Fibroblast of skin of scalp (primary cell): ENCODE results near the gene GNG3. TPM values are rescaled to one million over a fixed set of nuclear protein-coding genes. Genes with fewer than 3 reads are reported as not detected.
"Not testable (repeated sequence)": the region's sequence is repeated elsewhere in the genome, so short reads cannot be mapped to it uniquely, and the experiment has no call there.

Source experiments
- DNase-seq: peaks from one replicate; pipeline ENCODE4 v3.0.0-alpha.2; 2013
- polyA plus RNA-seq, 2 experiments: library from polyadenylated mRNA; unstranded; fragments of 120-200 nt; gene quantifications; one replicate each; pipeline ENCODE4 v1.2.1, GENCODE V29; 2013; ENCODE audit not compliant: insufficient read length in 2 of 2

The GNG3 gene
- 0.26 TPM for polyA plus RNA-seq (2013, experiment 1 of 2; ENCODE audit: insufficient read length)
- 1.7 TPM for polyA plus RNA-seq (2013, experiment 2 of 2; ENCODE audit: insufficient read length)

DNA sequence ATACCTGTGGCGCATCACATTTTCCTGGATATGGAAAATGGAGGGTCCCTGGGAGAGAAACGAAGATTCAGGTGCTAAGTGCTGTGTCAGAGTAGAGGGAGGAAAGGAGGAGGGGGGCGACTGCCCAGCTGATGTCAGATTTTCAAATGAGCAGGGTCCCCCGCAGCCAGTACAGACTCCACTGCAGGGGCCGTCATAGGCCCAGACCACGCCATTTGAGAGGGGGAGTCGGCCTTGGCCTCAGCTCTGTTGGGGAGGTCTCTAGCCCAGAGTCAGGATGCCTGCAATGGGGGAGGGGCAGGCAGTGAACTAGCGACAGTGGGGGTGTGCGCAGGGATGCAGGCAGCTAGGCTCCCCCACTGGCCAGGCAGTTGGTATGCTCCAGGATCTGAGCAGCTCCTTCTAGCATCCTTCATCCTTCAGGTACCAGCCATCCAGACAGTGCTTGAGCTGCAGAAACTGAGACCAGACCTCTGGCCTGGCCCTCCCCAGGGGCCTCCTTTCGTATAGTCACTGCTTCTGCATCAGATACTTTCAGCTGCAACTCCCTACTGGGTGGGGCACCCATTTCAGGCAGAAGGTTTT lies at the start of gene GNG3, which contains the start of gene BSCL2:
Gene GNG3 (plus strand): TSS at position 400 of the 585 bp plus-strand sequence. CDS start 620 bp downstream, outside the sequence.
Gene BSCL2 (minus strand): TSS at position 148 of the 585 bp plus-strand sequence. CDS start 229 bp downstream, outside the sequence.
- no peak for DNase-seq

DNA sequence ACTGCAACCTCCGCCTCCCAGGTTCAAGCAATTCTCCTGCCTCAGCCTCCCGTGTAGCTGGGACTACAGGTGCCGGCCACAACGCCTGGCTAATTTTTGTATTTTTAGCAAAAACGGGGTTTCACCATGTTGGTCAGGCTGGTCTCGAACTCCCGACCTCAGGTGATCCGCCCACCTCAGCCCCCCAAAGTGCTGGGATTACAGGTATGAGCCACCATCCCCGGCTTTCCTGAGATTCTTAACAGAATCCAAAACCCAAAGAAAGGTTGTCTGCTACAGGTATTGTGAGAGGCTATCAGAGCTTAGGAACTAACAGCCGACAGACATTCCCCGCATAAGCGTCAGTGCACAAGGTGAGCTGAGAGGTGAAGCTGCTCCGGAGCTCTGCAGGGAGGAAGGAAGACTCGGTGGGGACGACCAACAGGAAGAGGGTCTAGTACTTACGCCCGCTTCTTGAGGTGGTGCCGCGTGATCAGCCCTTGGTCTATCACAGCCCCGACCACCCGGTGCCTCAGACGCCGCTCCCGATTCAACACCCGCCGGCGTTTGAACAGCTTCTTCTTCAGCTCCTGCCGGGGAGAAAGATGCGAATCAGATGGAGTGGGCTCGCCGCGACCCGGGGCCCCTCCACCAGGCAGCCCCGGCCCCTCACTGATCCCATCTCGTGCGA lies 42.9 kb upstream of the GNG3 start:
- DNase-seq: no peak

DNA sequence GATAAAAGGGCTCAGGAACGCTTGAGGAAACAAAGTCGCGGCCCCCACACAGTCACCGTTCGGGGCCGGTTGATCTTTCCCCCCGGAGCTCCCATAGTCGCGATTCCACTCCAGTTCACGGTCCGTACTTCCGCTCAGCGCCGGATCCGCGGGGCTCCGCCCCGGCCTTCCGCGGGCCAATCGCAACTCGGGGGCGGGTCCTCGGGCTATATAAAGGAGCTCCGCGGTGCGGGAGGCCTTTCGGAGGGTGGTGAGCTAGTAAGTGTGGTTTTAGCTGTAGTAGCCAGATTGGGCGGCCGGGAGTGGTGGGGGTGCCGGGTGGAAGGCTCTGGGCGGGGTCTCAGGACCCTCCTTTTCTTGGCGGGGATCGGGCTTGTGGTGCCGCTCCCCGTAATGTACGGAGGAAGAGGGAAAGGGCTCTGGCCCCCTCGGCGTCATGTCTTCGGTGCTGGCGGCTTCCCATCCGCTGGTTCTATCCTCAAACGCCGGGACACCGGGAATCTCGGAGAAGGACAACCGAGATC lies 42.3 kb upstream of the GNG3 start, which contains the start of the genes C11orf98 and CSKMT:
Gene C11orf98 (minus strand): TSS at position 136 of the 524 bp plus-strand sequence. CDS start 41 bp downstream, at position 95.
Gene CSKMT (plus strand): TSS at position 238 of the 524 bp plus-strand sequence. CDS start 568 bp downstream, outside the sequence.
- peak; percentile 95 for DNase-seq

DNA sequence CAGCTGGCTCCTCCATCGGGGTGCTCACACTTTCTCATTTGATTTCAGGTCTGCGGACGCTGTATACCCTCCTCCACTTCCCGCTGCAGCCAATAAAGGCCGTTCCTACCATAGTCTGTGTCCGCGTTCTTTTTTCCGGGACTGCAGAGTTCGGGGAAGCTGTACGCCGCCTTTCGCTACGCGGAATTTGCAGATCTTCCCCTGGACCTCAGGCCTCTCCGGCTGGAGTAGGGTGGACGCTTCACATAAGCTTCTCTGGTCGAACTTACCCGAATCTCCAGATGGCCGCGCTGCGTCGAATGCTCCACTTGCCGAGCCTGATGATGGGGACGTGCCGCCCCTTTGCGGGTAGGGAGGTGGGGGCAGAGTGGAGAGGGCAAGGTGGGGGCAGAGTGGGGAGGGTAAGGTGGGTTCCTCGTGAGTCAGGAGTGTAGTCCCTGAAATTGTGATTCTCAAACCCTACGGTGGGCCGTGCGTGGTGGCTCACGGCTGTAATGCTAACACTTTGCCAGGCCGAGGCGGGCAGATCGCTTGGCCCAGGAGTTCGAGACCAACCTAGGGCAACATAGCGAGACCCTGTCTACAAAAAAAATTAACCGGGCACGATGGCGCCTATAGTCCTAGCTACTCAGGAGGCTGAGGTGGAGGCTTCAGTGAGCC lies 41.7 kb upstream of the GNG3 start:
- peak; percentile 39 for DNase-seq

DNA sequence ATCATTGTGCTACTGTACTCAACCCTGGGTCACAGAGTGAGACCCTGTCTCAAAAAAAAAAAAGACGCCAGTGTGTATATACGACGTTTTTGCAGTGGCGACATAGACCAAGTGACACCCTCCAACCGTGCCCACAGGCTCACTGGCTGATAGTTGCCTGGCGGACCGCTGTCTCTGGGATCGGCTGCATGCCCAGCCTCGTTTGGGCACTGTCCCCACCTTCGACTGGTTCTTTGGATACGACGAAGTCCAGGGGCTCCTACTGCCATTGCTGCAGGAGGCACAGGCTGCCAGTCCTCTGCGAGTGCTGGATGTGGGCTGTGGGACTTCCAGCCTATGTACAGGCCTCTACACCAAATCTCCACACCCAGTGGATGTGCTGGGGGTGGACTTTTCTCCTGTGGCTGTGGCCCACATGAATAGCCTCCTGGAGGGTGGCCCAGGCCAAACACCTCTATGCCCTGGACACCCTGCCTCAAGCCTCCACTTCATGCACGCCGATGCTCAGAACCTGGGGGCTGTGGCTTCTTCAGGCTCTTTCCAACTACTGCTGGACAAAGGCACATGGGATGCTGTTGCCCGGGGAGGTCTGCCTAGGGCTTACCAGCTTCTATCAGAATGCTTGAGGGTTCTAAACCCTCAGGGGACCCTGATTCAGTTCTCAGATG lies 41.1 kb upstream of the GNG3 start:
- no peak for DNase-seq

DNA sequence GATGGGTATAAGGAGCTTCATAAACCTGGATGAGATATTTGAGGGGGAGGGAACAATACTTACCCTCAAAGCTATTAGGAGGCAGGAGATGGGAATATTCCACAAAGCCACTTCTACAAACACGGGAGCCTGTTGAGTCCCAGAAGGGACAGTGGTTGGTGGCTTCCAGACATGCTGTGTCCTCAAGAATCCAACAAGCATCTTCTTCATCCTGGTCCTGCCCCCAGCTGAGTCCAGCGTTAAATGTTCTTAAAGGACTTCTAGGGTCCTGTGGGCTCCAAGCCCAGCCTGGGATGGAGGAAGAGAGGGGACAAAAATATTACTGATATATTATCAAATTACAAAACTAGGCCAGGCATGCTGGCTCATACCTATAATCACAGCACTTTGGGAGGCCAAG lies 40.0 kb upstream of the GNG3 start:
- DNase-seq: no peak

DNA sequence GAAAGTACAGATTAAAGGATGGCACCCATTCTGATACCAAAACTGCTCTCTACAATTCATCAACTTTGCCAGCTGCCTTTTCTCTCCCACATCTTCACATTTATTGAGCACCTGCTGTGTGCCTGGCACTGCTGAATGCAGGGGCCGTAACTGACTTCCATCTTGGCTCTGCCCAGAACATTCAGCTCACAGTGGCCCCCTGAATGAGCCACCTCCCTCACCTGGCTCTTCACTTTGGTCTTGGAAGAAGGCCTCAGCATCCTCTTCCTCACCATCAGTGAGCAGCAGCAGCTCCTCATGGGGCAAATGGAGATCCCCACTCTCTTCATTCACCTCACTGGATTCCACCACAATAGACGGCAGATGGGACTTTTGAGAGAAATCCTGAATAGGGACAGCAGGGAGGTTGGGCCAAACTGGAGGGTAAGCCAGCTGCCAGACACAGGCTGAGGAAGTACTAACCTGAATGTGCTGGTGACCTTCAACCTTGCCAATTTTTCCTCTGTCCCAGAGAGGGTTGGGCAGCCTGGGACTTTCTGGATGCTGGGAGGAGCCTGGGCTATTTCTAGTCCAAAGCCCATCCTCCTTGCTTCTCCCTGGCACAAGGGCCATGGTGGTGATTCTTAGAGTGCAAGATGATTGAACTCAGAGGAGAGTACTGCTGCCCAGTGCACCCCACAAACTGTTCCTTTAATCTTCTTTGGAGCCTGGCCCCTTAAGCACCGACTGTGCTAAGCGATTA lies 37.9 kb upstream of the GNG3 start:
- DNase-seq: no peak

DNA sequence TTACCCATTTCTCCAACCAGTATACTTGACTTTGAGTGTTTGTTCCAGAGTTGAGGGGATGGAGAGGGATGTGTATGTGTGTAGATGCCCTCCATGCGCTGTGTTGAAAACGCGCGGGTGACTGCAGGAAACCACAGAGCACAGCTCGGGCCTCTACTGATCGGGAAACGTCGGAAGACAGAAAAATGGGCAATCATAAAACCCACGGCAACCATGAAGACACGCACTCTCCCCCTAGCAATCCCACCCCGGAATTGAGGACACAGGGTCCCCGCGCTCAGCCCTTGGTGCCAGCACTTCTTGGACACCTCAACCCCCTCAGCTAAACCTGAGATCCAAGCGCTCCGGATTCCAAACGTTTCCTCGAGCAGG lies 36.3 kb upstream of the GNG3 start:
- no peak for DNase-seq

DNA sequence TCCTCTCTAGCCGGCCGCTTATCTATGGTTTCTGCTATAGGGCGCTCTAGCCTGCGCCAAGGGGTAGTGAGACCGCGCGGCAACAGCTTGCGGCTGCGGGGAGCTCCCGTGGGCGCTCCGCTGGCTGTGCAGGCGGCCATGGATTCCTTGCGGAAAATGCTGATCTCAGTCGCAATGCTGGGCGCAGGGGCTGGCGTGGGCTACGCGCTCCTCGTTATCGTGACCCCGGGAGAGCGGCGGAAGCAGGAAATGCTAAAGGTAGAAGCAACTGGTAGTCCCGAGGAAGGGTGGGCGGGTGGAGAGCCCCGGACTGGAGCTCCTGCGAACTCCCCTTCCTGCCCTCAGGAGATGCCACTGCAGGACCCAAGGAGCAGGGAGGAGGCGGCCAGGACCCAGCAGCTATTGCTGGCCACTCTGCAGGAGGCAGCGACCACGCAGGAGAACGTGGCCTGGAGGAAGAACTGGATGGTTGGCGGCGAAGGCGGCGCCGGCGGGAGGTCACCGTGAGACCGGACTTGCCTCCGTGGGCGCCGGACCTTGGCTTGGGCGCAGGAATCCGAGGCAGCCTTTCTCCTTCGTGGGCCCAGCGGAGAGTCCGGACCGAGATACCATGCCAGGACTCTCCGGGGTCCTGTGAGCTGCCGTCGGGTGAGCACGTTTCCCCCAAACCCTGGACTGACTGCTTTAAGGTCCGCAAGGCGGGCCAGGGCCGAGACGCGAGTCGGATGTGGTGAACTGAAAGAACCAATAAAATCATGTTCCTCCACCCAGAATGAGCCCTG lies 35.7 kb upstream of the GNG3 start, which contains the start of the genes LBHD1 and UQCC3:
Gene LBHD1 (minus strand): TSS at position 660 of the 782 bp plus-strand sequence. CDS start 2,236 bp downstream, outside the sequence.
Gene UQCC3 (plus strand): TSS at position 66 of the 782 bp plus-strand sequence. CDS start 73 bp downstream, at position 139.
- peak; percentile 88 for DNase-seq

DNA sequence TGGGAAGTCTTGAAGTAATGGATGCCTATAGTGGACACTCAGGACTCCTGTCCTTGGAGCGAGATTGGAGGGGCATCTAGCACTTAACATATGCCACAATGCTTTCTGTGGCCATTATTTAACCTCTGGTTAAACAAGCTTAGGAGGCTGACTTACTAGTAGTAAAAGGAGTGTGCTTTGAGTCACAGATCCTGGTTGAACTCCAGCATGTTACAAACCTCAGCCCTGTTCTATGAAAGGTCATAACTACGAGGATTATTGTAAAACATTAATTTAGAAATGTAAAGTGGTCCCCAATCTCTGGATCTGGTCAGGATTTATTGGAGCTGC lies 34.3 kb upstream of the GNG3 start:
- DNase-seq: no peak

DNA sequence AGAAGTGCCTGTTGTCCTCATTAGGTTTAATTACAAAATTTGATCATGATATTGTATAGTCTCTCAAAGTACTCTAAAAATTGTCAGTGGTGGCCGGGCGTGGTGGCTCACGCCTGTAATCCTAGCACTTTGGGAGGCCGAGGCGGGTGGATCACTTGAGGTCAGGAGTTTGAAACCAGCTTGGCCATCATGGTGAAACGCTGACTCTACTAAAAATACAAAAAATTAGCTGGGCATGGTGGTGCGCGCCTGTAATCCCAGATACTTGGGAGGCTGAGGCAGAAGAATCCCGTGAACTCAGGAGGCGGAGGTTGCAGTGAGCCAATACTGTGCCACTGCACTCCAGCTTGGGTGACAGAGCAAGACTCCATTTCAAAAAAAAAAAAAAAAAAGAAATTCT lies 32.1 kb upstream of the GNG3 start:
- DNase-seq: not testable (repeated sequence)

DNA sequence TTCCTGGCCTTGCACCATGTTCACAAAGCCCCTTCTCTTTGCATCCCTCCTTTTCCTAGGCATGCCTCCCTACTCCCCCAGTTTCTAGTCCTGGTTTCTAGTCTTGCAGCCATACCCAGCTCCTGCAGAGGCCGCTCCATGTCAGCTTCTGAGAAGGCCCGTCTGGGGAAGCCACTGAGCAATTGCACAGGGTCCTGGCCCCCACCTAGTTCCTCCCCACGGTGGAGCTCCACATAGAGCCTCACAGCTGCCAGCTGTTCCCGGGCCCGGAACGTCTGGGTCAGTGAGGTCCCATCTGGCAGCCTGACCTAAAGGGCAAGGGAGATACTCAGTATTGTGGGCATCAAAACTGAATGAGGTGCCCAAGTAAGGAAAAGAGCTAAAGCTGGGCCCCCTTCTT lies 30.8 kb upstream of the GNG3 start:
- no peak for DNase-seq

DNA sequence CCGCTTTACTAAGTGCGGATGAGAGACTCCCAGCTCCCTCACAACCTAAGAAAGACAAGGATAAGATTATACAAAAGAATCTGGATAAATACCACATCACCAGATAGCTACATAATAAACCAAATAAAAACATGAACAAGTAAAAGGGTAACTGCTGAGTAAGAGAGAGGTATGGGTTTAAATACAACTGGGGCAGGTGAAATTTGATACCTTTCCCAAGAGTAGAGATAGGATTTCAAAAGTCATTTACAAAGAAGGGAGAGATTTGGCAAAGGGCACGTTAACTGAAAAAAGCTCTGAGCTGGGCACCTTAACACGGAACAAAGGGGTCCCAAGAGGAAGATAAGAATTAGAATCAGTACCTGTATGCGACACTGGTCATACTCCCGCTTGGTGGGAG lies 30.3 kb upstream of the GNG3 start:
- DNase-seq: no peak

DNA sequence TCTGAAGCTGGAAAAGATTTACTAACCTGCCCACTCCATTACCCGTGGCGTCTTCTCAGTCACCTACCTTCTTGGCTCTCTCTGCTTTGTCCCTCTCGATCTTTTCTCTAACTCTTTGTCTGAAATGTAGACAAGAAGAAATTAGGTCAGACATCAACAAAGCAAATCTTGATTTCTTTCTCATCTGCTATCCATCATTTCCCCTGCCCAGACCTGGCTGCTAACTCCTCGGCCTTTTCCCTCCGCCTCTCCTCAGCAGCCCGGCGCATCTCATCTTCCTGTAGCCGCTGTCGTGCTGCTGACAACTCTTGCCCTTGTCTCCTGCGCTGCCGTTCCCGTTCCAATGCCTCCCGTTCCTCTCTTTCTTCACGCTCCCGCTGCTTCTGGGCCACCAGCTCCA lies 29.8 kb upstream of the GNG3 start:
- DNase-seq: no peak

DNA sequence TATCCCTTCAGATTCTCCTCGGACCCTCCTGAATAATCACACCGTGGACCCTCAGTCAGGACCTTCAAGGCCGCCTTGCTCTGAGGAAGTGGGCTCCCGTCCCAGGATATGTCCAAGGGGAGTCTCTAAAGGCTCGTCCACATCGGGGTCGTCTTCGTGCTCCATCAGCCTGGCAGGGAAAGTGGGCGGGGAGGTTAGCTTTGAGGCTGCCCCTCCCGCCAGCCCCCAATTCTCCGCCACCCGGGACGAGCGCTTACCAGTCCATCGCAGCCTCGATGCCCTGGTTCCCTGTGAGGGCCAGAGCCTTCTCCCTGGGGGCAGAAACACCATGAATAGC lies 29.1 kb upstream of the GNG3 start:
- DNase-seq: no peak

DNA sequence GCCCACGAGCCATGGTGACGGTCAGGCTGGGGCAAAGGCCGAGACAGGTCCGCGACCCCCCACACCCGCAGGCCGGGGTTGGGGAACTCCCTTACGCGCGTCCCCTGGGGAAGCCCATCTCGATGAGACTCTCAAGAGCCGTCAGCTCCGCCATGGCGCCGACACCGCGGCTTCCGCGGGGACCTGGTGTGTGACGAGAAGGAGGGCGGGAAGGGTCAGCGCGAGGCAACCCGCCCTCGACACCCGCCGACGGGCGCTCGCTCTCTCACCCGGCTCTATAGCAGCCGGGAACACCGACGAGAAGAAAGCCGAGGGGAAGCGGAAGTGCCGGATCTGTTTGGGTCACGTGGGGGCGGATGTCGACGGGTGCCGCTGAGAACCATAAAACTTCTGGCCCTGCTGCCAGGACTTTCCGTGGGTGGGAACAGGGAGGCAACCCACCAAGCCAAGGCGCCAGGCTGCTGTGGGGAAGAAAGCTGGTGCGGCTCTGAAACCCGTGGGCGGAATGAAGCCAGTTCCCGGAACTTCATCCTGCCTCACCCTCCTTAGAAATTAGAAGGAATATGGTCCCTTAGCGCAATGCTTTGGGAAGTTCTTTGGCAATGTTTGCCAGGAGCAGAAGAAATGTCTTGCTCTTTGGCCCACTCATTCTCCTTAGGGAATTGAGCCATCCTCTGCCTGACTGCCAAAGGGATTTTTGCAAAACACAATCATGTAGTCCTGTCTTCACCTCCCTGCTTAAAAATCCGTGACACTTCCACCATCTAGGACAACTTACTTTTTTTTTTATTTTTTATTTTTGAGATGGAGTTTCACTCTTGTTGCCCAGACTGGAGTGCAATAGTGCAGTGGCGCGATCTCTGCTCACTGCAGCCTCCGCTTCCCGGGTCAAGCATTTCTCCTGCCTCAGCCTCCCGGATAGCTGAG lies 28.4 kb upstream of the GNG3 start, which contains the start of gene UBXN1:
Gene UBXN1 (minus strand): TSS at position 304 of the 927 bp plus-strand sequence. CDS start 150 bp downstream, at position 154.
- DNase-seq: peak; percentile 91

DNA sequence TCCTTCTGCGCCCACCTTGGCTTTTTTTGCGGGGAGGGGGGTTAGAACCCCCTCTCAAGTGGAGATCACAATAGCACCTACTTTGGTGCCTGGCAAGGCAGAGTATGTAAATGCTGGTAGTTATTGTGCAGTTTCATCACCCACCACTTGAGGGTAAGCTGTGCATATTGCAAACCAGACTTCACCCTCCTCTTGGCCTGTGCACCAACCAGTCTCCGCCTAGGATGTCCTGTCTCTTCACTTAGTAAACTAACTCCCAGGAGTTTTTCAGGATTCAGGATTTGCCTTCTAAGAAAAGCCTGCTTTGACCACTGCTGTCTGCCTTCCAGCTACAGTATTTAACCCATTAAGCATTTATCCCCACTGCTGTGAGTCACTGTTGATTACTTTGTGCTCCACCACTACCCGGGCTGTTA lies 26.6 kb upstream of the GNG3 start:
- peak; percentile 81 for DNase-seq

DNA sequence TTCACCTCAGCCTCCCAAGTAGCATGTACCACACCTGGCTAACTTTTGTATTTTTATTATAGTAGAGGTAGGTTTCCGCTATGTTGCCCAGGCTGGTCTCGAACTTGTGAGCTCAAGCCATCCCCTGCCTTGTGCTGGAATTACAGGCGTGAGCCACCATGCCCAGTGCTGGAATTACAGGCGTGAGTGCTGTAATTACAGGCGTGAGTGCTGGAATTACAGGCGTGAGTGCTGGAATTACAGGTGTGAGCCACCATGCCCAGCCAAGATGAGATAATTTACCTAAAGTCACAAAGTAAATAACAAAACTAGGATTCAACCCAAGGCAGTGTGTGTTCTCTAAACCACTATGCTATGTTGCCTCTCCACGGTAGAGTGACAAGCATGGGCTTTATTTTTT lies 25.0 kb upstream of the GNG3 start:
- DNase-seq: no peak

DNA sequence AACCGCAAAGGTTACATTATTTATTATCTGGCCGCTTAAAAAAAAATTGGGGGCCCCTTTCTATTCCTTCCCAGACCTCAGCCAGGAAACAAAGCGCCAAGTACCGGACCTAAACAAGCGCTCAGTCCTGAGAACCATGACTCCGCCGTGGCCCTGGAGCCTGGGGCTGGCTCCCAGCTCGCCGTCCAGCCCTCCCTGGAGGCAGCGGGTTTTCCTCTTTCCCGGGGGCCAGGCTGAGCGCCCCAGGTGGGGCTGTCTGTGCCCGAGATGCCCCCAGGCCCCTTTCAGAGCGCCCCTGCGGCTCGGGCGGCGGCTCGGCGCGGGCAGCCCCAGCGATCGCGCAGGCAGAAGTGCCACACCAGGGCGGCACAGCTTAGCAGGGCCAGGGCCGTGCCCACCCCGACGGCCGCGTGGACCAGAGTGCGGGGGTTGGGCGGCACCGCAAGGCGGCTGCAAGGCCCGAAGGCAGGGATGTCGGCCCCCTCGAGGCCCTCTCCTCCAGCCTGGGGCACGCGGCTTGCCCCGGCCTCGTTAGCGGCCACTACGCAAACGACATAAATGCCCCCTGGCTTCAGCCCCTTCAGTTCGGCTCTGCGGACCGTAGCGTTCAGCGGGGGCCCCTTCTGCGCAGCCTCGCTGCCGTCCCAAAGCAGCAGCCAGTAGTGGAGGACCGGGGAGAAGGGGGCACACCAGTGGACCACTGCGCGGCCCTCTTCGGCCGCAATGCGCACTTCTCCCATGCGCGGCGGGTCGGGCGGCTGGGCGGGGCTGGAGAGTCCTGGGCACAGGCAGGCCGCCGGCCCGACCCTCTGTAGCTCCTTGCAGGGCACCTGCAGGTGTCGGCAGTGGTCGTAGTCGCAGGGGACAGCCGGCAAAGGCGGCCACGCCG lies 19.7 kb upstream of the GNG3 start:
- no peak for DNase-seq
